ENCODE results near the gene SUPT6H.

Gene SUPT6H

DNA sequence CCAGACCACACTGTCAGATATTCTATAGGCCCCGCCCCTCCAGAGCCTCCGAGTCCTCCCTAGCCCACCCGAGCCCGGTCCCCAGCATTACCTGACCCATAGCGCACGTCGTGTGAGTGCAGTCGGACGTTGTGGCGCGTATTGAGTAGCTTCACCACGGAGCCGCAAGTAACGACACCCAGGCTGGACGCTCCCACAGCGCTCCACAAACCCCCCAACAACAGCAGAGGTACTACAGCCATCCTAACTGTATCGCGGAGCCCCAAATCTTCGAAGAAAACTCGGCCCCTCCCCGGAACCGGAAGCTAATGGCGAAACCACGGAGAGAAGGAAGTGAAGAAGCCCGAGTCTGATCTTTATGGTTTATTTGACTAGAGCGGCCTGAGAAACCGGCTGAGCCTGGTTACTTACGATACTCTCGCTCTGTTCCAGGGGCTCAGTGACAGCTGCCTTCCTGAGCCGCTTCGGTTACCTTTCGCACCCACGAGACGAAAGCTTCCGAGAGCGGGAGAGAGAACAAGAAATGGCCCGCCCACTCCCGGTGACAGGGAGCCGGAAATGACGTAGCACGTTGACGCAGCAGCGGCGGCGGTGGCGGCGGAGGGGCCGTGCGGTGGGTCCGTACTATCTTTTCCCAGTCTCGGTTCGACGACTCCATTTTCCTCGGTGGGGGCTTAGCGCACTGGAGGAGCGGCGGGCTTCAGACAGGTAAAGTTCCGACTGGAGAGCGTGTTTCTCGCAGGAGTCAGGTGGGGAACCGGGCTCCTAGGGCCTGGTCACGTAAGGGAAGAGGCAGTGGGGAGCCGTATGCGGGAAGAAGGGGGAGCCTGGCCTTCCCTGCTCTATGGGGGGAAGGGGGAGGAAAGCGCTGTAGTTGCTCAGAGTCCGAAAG lies at the start of gene SUPT6H, which contains the start of gene SDF2:
TSS of gene SUPT6H (plus strand) at position 571 of the 892 bp plus-strand sequence. CDS start 11,197 bp downstream, outside the sequence.
TSS of gene SDF2 (minus strand) at position 272 of the 892 bp plus-strand sequence. CDS start at position 242, 30 bp downstream.
- no peak for DNase-seq (ENCODE audit: low read depth, low spot score)

DNA sequence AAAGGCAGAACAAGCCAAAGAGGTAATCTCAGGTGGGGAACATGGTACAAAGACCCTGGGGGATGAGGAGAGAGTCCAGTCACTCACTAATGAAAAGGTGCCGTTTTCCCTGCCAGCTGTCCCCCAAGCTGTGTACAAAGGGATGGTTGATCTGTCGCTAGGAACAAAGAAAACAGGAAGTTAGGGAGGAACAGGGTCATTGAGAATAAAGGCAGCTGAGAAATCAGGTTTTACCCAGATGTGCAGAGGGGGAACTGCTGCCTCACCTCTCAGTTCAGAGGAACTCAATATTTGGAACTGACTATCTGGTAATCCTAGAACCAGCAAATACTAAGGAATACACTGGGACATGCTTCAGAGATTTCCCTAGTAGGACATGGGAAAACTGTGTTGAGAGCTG lies 49.5 kb upstream of the SUPT6H start:
- DNase-seq (ENCODE audit: low read depth, low spot score): no peak

GRCh38 chr17:28612936-28613872 lies 48.8 kb upstream of the SUPT6H start:
- no peak for DNase-seq (ENCODE audit: low read depth, low spot score)

DNA sequence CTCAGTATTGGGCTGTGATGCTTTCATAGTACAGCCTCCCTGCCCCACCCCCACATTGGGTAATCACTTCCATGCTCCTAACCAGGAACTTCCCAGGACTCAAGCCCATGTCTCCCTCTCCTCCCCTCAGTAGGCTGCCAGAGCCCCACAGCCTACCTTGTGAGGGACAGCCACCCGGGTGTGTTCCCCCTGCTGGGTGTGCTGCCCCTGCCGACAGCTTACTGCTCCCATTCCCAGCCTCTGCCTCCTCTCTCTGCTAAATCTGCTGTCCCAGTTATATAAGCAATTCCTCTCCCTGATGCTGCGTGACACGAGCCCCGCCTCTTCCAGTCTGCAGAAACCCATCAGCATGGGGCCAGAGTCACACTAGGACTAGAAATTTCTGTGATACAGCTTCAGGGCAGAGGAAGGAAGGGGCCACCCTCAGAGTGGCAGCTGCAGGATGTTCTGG lies 48.0 kb upstream of the SUPT6H start, which contains the start of gene RSKR:
TSS of gene RSKR (minus strand) at position 255 of the 451 bp plus-strand sequence. CDS start at position 231, 24 bp downstream.
- no peak for DNase-seq (ENCODE audit: low read depth, low spot score)

GRCh38 chr17:28615260-28615940 lies 46.6 kb upstream of the SUPT6H start:
- no peak for DNase-seq (ENCODE audit: low read depth, low spot score)

GRCh38 chr17:28616281-28616680 lies 45.7 kb upstream of the SUPT6H start:
- no peak for DNase-seq (ENCODE audit: low read depth, low spot score)

- DNase-seq (ENCODE audit: low read depth, low spot score): no peak
These were observed 43.5 kb upstream of the SUPT6H start for GRCh38 chr17:28618464-28618863.

DNA sequence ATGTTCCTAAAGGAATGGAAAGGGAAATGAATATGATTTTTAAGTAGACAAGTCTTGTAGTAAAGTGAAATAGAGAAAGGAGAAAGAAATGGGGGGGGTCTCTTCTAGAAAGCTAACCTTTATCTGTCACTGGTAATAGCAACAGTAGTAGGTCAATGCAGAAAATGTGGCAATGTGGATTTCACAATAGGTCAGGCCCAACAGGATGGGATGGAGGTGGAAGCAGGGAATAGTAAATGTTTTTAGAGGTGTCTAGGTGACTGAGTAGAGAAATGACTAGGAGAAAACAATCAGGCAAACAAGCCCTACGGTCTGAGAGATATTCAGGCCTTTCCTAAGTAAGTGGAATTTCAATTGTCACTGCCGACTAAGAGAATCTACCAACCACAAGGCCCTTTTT lies 42.0 kb upstream of the SUPT6H start:
- DNase-seq (ENCODE audit: low read depth, low spot score): no peak

DNA sequence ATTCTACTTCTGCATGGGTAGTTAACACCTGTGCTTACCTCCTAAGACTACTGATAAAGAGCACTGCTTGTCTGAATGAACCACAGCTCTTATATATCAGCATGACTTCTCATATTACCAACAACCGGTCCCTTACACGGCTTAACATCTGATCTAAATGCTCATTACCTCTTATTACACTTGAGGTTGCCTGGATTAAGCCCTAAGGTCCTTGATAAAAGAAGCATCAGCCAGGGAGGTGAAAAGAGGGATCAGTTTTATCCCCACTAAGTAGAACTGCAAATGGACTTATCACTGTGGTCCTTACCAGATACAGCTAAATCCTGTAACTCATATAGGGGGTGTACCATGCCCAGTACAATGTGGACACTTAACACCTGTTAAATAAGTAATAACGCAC lies 39.8 kb upstream of the SUPT6H start:
- DNase-seq (ENCODE audit: low read depth, low spot score): no peak

- no peak for DNase-seq (ENCODE audit: low read depth, low spot score)
These were observed 38.3 kb upstream of the SUPT6H start for GRCh38 chr17:28623696-28624095.

- DNase-seq (ENCODE audit: low read depth, low spot score): no peak
These were observed 37.9 kb upstream of the SUPT6H start for GRCh38 chr17:28624148-28624547.

DNA sequence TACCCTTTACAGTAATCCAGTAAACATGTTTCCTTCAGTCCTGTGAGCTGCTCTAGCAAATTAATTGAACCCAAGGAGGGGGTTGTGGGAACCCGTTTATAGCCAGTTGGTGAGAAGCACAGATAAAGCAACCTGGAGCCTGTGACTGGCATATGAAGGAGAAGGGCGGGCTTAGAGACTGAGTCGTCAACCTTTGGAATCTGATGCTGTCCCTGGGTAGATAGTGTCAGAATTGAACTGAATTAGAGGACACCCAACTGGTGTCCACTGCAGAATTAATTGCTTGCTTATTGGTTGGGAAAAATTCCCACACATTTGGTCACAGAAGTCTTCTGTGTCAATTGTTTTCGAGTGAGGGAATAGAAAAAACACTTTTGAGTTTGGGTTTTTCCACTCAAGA lies 35.2 kb upstream of the SUPT6H start:
- no peak for DNase-seq (ENCODE audit: low read depth, low spot score)

GRCh38 chr17:28634206-28634865 lies 27.7 kb upstream of the SUPT6H start:
- DNase-seq (ENCODE audit: low read depth, low spot score): no peak

GRCh38 chr17:28635506-28635905 lies 26.5 kb upstream of the SUPT6H start:
- no peak for DNase-seq (ENCODE audit: low read depth, low spot score)

GRCh38 chr17:28641579-28641978 lies 20.4 kb upstream of the SUPT6H start:
- no peak for DNase-seq (ENCODE audit: low read depth, low spot score)

DNA sequence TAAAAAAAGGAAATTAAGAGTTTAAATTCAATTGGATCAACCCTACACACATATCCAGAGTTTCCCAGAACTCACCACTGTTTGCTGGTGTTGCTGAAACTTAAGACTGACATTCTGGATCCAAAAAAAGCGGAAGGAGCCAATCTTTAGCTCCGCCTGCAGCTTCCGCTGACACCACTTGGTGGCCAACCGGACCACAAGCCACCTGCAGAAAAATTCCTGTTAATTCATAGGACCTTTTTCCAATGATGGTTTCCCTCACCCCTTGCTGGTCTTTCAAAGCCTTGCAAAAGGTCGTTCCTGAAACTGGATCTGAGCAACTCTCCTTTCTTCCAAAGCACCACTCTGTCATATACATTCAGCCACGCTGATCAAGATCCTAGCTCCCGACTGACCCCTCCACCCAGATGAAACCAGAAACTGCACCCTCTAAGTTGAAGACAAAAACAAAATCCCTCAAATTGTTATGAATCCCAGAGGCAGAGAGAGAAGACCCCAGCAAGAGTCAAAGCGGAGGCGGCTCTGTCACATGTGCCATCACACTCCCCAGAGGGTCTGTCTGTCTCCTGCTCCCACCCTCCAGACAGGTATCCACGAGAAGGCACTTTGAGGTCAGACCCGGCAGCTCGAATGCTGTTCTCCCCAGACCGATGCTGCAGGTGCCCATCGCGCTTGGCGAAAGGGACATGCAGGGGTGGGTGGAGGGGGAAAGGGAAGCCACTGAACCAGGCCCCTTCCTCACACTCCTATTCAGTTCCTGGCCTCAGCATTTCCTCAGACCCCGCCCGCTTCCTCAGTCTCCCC lies 17.8 kb upstream of the SUPT6H start:
- DNase-seq (ENCODE audit: low read depth, low spot score): no peak

DNA sequence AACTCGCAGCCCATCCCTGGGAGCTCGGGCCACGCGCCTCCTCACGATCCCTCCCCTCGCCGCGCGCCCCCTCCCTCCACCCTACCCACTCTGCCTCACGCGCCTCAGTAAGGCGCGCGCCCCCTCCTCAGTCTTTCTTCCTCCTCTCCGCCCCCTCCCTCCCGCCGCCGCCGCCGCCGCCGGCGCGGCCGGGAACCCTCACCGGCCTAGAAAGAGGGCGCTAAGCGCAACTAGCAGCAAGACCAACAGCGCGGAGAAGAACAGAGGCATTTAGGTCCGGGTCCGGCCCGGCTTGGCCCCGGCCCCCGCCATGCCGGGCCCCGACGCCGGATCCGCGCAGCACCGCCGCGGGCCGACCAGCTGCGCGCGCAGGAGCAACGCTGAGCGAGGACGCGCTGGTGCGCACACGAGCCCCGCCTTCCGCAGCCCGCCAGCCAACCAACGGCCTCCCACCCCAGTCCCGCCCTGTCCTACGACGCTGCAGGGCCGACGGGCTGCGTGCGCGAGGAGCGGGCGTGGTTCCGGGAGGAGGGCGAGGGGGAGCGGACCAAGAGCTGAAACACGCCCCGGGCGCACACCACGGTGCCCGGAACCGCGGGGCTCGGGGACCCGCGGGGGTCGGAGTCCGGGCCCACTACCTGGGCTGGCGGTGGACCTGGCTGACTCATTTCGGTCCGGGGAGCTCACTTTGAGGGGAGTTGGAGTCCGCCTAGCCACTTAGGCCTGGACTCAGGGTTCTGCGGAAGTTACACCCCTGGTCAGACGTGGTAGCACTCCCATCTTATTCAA lies 17.0 kb upstream of the SUPT6H start, which contains the start of gene BLTP2:
TSS of gene BLTP2 (minus strand) at position 372 of the 789 bp plus-strand sequence. CDS start at position 270, 102 bp downstream.
- DNase-seq (ENCODE audit: low read depth, low spot score): peak; percentile 64

GRCh38 chr17:28645576-28645939 lies 16.4 kb upstream of the SUPT6H start:
- DNase-seq (ENCODE audit: low read depth, low spot score): no peak

Measured in iPS DF 19.7 (cell line).